HG02981 (cell line): Measurements from ENCODE around the gene IRGM.

ENCODE experiments used
- ATAC-seq: cut with Tn5 transposase; IDR thresholded peaks from one replicate; pipeline ENCODE4 v1.9.1; 2021; ENCODE audit warnings: mild to moderate bottlenecking, moderate library complexity; ENCODE audit not compliant: unreplicated experiment

IRGM gene

GRCh38 chr5:150895431-150896428, 49.4 kb downstream of the IRGM start:
- ATAC-seq: no peak
